HepG2 (cell line): ENCODE measurements around the gene ANKRD27. TPM values are rescaled to one million over a fixed set of nuclear protein-coding genes. Genes with fewer than 3 reads are reported as not detected.

ENCODE experiments used
- PAF1 ChIP-seq: IDR thresholded peaks from 2 replicates; pipeline ENCODE4 v1.6.1; 2016; ENCODE audit warnings: missing genetic modification reagents, missing compliant biosample characterization
- SNAI1 ChIP-seq: sonication (generic); formaldehyde crosslinking; IDR thresholded peaks from 2 replicates; pipeline ENCODE4 v1.5.0; 2020; ENCODE audit warnings: mild to moderate bottlenecking, missing genetic modification reagents, borderline replicate concordance
- TGIF2 ChIP-seq: IDR thresholded peaks from 2 replicates; pipeline ENCODE4 v1.6.1; 2016; ENCODE audit warnings: control low read depth, missing compliant biosample characterization
- ZMAT3 ChIP-seq: sonication (generic); formaldehyde crosslinking; conservative IDR thresholded peaks from 2 replicates; pipeline ENCODE4 v1.7.0; 2021; ENCODE audit warnings: missing genetic modification reagents
- ZNF562 ChIP-seq: sonication (generic); formaldehyde crosslinking; IDR thresholded peaks from 2 replicates; pipeline ENCODE4 v1.8.0; 2022; ENCODE audit warnings: missing genetic modification reagents, borderline replicate concordance
- ZNF614 ChIP-seq: IDR thresholded peaks from 2 replicates; pipeline ENCODE4 v1.6.1; 2018; ENCODE audit warnings: missing biosample characterization, missing genetic modification reagents, inconsistent platforms, borderline replicate concordance
- polyA plus RNA-seq, 8 experiments: library from polyadenylated mRNA; depleted of rRNA in 3 of 8; stranded (reverse) in 7 of 8; unstranded in 1 of 8; fragments of >200 nt; fragmentation: Illumina TruSeq in 4 of 8; extraction: Trizol in 4 of 8; gene quantifications; 2 replicates each; pipeline versions ENCODE4 v1.2.1 to v1.2.3, GENCODE V29; 2011 to 2016; ENCODE audit warnings: low read depth in 4 of 8, missing spikeins in 1 of 8, mixed read lengths in 1 of 8; ENCODE audit not compliant: insufficient read depth in 1 of 8
- total RNA-seq, 5 experiments: library from RNA; depleted of rRNA; stranded (reverse); fragments of >200 nt; fragmentation: Illumina TruSeq; extraction: Trizol; gene quantifications; 2 replicates each; pipeline ENCODE4 v1.2.3, GENCODE V29; 2016; ENCODE audit warnings: low read depth in 1 of 5
- TF ChIP-seq, protein P1 (sequence below): sonication (generic); formaldehyde crosslinking; IDR thresholded peaks from one replicate; pipeline ENCODE4 v1.5.1; 2020; ENCODE audit warnings: mild to moderate bottlenecking, missing genetic modification reagents; ENCODE audit errors: not compliant biosample characterization
- TF ChIP-seq, protein P2 (sequence below): sonication (generic); IDR thresholded peaks from 2 replicates; pipeline ENCODE4 v1.6.1; 2016; ENCODE audit warnings: low read depth, borderline replicate concordance

Gene ANKRD27
- total and polyA plus RNA-seq, 2 of the 13 experiments (the other 11 are each of a cell fraction or from before 2014, with no cell fraction given), result 22.2 to 23.7 TPM

DNA sequence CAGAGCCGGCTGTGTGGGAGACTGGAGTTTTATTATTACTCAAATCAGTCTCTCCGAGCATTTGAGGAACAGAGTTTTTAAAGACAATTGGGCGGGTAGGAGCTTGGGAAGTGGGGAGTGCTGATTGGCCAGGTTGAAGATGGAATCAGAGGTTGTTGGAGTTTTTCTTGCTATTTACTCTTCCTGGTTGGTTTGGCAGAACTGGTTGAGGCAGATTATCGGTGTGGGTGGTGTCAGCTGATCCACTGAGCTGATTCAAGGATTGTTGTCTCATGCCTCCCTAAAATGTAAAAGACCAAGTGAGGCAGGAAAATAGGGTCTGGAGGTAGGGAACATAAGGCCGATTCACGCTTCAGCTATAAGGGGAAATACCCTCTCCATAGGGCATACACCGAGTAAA is 43.3 kb upstream of the ANKRD27 start (continued):
- TF ChIP-seq, protein P1, sequence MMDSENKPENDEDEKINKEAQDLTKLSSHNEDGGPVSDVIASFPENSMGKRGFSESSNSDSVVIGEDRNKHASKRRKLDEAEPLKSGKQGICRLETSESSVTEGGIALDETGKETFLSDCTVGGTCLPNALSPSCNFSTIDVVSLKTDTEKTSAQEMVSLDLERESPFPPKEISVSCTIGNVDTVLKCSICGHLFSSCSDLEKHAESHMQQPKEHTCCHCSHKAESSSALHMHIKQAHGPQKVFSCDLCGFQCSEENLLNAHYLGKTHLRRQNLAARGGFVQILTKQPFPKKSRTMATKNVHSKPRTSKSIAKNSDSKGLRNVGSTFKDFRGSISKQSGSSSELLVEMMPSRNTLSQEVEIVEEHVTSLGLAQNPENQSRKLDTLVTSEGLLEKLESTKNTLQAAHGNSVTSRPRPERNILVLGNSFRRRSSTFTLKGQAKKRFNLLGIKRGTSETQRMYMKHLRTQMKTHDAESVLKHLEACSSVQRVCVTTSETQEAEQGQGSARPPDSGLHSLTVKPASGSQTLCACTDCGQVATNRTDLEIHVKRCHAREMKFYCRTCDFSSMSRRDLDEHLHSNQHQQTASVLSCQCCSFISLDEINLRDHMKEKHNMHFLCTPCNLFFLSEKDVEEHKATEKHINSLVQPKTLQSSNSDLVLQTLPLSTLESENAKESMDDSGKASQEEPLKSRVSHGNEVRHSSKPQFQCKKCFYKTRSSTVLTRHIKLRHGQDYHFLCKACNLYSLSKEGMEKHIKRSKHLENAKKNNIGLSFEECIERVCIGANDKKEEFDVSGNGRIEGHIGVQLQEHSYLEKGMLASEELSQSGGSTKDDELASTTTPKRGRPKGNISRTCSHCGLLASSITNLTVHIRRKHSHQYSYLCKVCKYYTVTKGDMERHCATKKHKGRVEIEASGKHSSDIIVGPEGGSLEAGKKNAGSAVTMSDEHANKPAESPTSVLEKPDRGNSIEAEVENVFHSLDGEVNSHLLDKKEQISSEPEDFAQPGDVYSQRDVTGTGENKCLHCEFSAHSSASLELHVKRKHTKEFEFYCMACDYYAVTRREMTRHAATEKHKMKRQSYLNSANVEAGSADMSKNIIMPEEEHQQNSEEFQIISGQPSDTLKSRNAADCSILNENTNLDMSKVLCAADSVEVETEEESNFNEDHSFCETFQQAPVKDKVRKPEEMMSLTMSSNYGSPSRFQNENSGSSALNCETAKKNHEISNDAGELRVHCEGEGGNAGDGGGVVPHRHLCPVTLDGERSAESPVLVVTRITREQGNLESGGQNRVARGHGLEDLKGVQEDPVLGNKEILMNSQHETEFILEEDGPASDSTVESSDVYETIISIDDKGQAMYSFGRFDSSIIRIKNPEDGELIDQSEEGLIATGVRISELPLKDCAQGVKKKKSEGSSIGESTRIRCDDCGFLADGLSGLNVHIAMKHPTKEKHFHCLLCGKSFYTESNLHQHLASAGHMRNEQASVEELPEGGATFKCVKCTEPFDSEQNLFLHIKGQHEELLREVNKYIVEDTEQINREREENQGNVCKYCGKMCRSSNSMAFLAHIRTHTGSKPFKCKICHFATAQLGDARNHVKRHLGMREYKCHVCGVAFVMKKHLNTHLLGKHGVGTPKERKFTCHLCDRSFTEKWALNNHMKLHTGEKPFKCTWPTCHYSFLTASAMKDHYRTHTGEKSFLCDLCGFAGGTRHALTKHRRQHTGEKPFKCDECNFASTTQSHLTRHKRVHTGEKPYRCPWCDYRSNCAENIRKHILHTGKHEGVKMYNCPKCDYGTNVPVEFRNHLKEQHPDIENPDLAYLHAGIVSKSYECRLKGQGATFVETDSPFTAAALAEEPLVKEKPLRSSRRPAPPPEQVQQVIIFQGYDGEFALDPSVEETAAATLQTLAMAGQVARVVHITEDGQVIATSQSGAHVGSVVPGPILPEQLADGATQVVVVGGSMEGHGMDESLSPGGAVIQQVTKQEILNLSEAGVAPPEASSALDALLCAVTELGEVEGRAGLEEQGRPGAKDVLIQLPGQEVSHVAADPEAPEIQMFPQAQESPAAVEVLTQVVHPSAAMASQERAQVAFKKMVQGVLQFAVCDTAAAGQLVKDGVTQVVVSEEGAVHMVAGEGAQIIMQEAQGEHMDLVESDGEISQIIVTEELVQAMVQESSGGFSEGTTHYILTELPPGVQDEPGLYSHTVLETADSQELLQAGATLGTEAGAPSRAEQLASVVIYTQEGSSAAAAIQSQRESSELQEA (CRISPR knock-in tag), result no peak
- TF ChIP-seq TGIF2 (CRISPR knock-in tag), result no peak
- no peak for TF ChIP-seq ZNF562 (CRISPR knock-in tag)
- TF ChIP-seq, protein P2, sequence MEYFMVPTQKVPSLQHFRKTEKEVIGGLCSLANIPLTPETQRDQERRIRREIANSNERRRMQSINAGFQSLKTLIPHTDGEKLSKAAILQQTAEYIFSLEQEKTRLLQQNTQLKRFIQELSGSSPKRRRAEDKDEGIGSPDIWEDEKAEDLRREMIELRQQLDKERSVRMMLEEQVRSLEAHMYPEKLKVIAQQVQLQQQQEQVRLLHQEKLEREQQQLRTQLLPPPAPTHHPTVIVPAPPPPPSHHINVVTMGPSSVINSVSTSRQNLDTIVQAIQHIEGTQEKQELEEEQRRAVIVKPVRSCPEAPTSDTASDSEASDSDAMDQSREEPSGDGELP, result no peak
- TF ChIP-seq ZNF614 (CRISPR knock-in tag), result no peak
- no peak for TF ChIP-seq PAF1 (CRISPR knock-in tag)
- no peak for TF ChIP-seq SNAI1 (CRISPR knock-in tag)
- no peak for TF ChIP-seq ZMAT3 (CRISPR knock-in tag)
